ENCODE measurements around the gene ILKAP.

Gene ILKAP

DNA sequence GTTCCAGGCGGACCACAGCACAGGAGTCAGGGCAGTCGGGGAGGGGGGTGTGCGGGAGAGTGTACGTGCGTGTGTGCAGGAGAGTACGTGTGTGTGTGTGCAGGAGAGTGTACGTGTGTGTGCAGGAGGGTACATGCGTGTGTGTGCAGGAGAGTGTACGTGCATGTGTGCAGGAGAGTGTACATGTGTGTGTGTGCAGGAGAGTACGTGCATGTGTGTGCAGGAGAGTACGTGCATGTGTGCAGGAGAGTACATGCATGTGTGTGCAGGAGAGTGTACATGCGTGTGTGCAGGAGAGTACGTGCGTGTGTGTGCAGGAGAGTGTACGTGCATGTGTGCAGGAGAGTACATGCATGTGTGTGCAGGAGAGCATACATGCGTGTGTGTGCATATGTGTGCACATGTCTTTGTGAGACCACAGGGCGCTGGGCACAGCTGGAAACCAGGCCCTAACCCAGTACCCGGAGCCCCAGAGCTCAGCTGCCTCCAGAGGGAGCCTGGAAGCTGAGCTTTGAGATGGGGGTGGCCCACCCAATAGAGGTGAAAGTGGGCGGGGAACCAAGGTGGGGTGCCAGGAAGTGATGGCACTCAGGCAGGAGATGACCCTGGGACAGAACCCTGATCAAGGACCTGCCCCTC lies 78.9 kb downstream of the ILKAP start:
- Mint-ChIP-seq H3K36me3 (no peaks in the 10 kb centered on the region), H3K27me3 (no peaks in the 10 kb centered on the region), H3K9me3 (no peaks in the 10 kb centered on the region), H3K27ac (no peak overlapping the region), H3K4me1 (peaks cover 10% of the 10 kb centered on the region), H3K4me3 (no peak overlapping the region)
- ATAC-seq, result no peak

DNA sequence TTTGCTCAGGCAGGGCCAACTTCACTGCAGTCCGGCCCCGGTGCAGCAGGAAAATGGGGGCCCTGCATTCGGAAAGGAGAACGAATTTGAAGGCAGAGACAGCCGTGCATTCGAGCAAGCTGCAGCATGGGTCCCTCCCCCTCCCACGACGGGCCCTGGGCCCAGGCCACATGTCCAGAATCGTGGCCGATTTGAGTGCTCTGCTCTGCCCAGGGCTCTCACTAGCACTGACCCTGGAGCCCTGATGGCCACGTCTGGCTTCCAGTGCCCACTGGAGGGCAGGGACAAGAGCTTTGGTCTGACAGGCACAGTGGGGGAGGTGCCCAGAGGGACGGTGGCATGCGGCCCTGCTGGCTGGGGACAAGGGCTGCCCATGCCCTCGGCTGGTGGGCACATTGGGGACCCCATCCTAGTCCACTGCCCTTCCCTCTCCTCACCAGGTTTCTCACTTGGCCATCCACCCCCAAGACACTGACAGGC lies 79.5 kb downstream of the ILKAP start:
- ATAC-seq, result no peak
- Mint-ChIP-seq H3K4me1 (peaks cover 15% of the 10 kb centered on the region), H3K9me3 (no peaks in the 10 kb centered on the region), H3K27me3 (no peaks in the 10 kb centered on the region), H3K36me3 (no peaks in the 10 kb centered on the region), H3K4me3 (no peak overlapping the region), H3K27ac (no peak overlapping the region)

GRCh38 chr2:238123218-238123971 lies 80.1 kb downstream of the ILKAP start:
- peaks cover 3% of the 10 kb centered on the region for H3K9me3 Mint-ChIP-seq
- H3K4me3 Mint-ChIP-seq, result no peak overlapping the region
- ATAC-seq, result peak; percentile 7
- no peaks in the 10 kb centered on the region for H3K27me3 Mint-ChIP-seq
- peaks cover 15% of the 10 kb centered on the region for H3K4me1 Mint-ChIP-seq
- no peak overlapping the region for H3K27ac Mint-ChIP-seq
- no peaks in the 10 kb centered on the region for H3K36me3 Mint-ChIP-seq

DNA sequence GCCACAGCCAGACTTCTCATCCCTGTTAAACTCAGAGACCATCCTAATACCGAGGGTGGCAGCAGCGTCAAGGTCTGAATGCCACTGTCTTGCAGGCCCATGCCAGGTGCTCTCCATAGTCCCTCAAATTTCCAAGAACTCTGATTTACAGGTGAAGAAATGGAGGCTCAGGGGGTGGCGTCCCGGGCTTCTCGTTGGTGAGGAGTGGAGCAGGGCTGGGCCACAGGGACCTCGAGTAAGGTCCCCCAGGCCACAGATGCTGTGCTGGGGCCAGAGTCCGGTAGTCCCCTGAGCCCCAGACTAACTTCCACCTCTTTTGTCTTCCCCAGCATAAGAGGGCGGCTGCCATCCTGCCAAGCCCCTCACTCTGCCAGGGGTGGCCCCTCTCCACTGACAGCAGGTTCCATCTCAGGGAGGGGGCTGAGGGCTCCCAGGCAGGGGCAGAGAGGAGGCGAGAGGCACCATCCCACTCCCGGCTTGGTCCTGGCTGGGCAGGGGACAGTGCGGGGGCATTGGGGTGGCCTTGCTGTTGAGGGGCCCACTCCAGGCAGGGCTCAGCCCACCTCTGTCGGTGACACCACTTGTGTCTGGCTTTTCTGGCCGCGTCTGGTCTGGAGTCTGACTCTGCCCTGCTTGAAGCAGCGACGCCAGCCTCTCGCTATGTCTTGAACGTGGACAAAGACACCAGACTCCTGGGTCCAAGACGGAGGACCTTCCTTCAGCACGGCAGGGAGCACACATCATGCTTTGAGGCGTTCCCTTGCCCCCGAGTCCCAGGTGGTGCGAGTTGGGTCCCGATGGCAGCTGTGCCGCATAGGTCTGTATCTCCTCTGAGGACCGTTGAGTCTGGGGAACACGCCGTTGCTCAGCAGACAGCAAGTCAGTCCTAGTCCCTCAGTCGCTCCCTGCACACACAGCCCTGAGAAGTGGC lies 80.9 kb downstream of the ILKAP start:
- Mint-ChIP-seq H3K27ac (no peak overlapping the region), H3K9me3 (peaks cover 5% of the 10 kb centered on the region)
- ATAC-seq, result no peak

DNA sequence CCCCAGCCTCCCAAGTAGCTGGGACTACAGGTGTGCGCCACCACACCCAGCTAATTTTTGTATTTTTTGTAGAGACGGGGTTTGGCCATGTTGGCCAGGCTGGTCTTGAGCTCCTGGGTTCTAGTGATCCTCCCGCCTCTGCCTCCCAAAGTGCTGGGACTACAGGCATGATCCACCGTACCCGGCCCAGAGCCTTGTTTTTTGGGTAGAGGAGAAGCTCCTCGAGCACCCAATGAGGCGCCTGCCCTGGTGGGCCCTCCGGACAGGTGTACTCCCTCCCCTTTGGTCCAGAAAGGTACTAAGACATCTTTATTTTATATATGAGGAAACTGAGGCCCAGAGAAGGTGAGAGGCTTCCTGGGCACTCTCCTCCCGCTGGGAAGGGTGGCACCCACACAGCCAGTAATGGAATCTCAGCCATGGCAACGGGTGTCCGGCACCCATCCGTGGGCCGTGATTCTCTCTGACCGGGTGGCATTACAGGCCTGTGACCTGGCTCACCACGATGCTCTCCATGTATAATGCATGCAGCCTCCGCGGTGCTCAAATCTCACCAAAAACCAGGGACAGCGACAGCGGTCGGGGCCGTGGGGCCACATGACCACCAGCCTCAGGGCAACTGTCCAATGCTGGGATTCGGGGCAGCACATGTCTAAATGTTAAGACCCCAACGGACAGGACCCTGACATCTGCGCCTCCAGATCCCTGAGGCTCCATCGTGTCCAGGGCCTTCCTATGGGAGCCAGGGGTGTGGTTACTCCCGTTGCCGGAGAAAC lies 81.8 kb downstream of the ILKAP start:
- peaks cover 8% of the 10 kb centered on the region for H3K36me3 Mint-ChIP-seq
- no peak for ATAC-seq
- H3K9me3 Mint-ChIP-seq, result peaks cover 6% of the 10 kb centered on the region
- H3K27ac Mint-ChIP-seq, result no peak overlapping the region
- no peak overlapping the region for H3K4me3 Mint-ChIP-seq
- no peaks in the 10 kb centered on the region for H3K27me3 Mint-ChIP-seq
- H3K4me1 Mint-ChIP-seq, result peaks cover 23% of the 10 kb centered on the region

More for the DNA sequence above, 80.9 kb downstream of the ILKAP start:
- Mint-ChIP-seq H3K4me1 (peaks cover 20% of the 10 kb centered on the region), H3K27me3 (no peaks in the 10 kb centered on the region), H3K4me3 (no peak overlapping the region), H3K36me3 (peaks cover 5% of the 10 kb centered on the region)

DNA sequence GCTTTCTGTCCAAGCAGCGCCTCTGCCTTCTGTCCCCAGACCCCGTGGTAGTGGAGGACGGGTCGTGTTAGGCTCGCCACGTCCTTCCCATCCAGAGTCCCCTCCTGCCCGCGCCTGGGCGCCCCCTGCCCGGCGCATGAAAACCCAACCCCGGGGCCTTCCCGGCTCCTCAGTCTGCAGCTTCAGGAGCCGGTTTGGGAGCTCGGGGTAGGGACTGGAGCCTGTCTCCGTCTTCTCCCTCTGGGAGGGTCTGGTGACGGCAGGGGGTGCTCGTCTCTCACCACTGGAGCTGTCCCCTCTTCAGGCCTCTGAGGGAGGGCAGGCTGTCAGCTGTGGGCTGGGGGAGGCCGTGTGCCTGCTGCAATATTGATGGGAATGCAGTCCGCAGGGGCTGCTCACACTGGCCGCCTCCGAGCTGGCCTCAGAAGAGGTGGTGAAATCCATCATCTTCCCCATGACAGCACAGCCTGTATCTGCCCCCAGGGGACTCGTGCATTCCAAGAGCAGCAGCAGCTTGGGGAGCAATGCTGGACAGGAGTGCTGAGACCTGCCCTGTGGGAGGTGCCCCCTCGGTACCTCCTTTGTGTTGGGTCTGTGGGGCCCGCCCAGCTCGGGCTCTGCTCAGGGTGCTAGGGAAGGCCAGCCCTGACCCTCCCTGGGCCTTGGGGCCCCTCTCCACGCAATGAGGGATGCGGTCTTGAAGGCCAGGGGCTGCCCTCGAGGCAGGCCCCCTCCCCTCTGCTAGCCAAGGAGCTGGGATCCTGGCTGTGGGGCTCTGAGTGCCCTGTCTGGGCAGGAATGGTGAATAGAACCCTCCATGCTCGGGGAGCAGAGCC lies 82.8 kb downstream of the ILKAP start:
- peaks cover 23% of the 10 kb centered on the region for H3K4me1 Mint-ChIP-seq
- no peak overlapping the region for H3K4me3 Mint-ChIP-seq
- no peaks in the 10 kb centered on the region for H3K27me3 Mint-ChIP-seq
- H3K36me3 Mint-ChIP-seq, result peaks cover 8% of the 10 kb centered on the region
- ATAC-seq, result no peak
- peak overlapping the region; percentile 65 for H3K27ac Mint-ChIP-seq
- H3K9me3 Mint-ChIP-seq, result peaks cover 6% of the 10 kb centered on the region
